Lower leg skin (tissue), 3 donors: ENCODE data around the gene PAPOLB.

Experiments used
- POLR2A ChIP-seq, 2 donors: fragments of 450-650 bp; IDR thresholded peaks; one replicate each; pipeline ENCODE4 v1.6.1; 2016 to 2017; ENCODE audit warnings: antibody characterized with exemption in 2 of 2, mild to moderate bottlenecking in 1 of 2, moderate library complexity in 1 of 2
- TF ChIP-seq, protein P1 (sequence below), 3 donors: fragments of 450-650 bp; IDR thresholded peaks; one replicate each; pipeline ENCODE4 v1.5.1; 2016; ENCODE audit warnings: antibody characterized with exemption in 3 of 3, mild to moderate bottlenecking in 3 of 3, moderate library complexity in 2 of 3

DNA sequence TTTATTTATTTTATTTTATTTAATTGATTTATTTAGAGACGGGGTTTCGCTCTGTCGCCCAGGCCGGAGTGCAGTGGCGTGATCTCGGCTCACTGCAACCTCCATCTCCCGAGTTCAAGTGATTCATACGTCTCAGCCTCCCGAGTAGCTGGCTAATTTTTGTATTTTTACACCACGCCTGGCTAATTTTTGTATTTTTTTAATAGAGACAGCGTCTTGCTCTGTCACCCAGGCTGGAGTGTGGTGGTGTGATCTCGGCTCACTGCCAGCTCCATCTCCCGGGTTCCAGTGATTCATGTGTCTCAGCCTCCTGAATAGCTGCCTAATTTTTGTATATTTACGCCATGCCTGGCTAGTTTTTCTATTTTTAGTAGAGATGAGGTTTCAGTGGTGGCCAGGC is 52.2 kb downstream of the PAPOLB start:
- TF ChIP-seq, protein P1, sequence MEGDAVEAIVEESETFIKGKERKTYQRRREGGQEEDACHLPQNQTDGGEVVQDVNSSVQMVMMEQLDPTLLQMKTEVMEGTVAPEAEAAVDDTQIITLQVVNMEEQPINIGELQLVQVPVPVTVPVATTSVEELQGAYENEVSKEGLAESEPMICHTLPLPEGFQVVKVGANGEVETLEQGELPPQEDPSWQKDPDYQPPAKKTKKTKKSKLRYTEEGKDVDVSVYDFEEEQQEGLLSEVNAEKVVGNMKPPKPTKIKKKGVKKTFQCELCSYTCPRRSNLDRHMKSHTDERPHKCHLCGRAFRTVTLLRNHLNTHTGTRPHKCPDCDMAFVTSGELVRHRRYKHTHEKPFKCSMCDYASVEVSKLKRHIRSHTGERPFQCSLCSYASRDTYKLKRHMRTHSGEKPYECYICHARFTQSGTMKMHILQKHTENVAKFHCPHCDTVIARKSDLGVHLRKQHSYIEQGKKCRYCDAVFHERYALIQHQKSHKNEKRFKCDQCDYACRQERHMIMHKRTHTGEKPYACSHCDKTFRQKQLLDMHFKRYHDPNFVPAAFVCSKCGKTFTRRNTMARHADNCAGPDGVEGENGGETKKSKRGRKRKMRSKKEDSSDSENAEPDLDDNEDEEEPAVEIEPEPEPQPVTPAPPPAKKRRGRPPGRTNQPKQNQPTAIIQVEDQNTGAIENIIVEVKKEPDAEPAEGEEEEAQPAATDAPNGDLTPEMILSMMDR (IDR thresholded peaks at IDR 0.05): no peak
- TF ChIP-seq POLR2A (IDR thresholded peaks at IDR 0.05): no peak
